HEK293 (cell line): ENCODE measurements around the gene HEATR9.

Experiments
- RBAK ChIP-seq: fragments of 450-650 bp; formaldehyde crosslinking; IDR thresholded peaks from 2 replicates; pipeline ENCODE4 v1.5.1; 2016; ENCODE audit warnings: missing biosample characterization, missing genetic modification characterization
- ZBTB17 ChIP-seq: fragments of 450-650 bp; formaldehyde crosslinking; IDR thresholded peaks from 2 replicates; pipeline ENCODE4 v1.5.1; 2016; ENCODE audit warnings: missing biosample characterization, missing genetic modification characterization
- ZBTB7A ChIP-seq: fragments of 450-650 bp; formaldehyde crosslinking; IDR thresholded peaks from 2 replicates; pipeline ENCODE4 v1.5.1; 2016; ENCODE audit warnings: low read depth, missing biosample characterization, missing genetic modification characterization
- ZNF10 ChIP-seq: fragments of 450-650 bp; formaldehyde crosslinking; IDR thresholded peaks from 2 replicates; pipeline ENCODE4 v1.5.1; 2017; ENCODE audit warnings: missing biosample characterization, missing genetic modification characterization
- ZNF112 ChIP-seq: fragments of 450-650 bp; formaldehyde crosslinking; IDR thresholded peaks from 2 replicates; pipeline ENCODE4 v1.5.0; 2017; ENCODE audit warnings: missing biosample characterization, missing genetic modification characterization
- ZNF610 ChIP-seq: fragments of 450-650 bp; formaldehyde crosslinking; IDR thresholded peaks from 2 replicates; pipeline ENCODE4 v1.5.1; 2016; ENCODE audit warnings: missing biosample characterization, missing genetic modification characterization, borderline replicate concordance
- TF ChIP-seq, protein P1 (sequence below): fragments of 450-650 bp; formaldehyde crosslinking; IDR thresholded peaks from 2 replicates; pipeline ENCODE4 v1.5.1; 2016; ENCODE audit warnings: missing biosample characterization, missing genetic modification characterization
- TF ChIP-seq, protein P2 (sequence below): fragments of 450-650 bp; formaldehyde crosslinking; IDR thresholded peaks from 2 replicates; pipeline ENCODE4 v1.5.1; 2016; ENCODE audit warnings: missing biosample characterization, missing genetic modification characterization
- TF ChIP-seq, protein P3 (sequence below): fragments of 450-650 bp; formaldehyde crosslinking; IDR thresholded peaks from 2 replicates; pipeline ENCODE4 v1.5.0; 2017; ENCODE audit warnings: missing biosample characterization, missing genetic modification characterization, borderline replicate concordance

DNA sequence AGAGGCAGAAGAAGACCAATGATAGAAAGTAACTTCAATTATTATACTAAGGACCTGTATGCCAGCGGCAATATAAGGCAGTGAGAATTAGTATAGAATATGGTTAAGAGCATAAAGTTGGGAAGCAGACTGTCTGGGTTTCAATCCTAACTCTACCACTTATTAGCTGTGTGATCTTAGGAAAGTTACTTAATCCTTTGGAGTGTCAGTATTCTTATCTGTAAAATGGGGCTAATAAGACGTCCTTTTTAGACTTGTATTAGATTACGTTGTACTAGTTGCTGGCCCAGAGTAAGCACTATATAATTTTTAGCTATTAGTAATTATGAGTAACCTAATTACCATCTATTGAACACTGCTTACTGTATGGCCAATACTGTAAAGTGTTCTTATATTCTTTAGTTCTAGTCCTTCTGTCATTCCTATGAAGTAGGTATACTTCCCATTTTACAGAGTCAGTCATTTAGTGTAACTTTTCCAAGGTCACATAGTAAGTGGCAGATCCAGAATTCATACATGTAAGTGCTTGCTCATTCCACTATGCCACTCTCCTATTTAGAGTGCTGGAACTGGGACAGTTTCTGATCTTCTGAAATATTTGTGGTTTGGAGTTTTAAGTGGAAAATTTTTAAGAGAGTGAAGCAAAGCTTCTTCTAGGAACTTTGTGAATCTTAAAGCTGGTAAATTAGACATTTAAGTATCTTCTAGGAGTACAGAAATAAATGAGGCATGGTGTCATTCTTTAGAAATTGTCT, 22.5 kb downstream of the HEATR9 start:
- TF ChIP-seq RBAK (tag by site-specific recombination) (no peak), ZBTB17 (tag by site-specific recombination) (no peak), ZNF610 (tag by site-specific recombination) (no peak), ZNF10 (tag by site-specific recombination) (no peak), ZBTB7A (tag by site-specific recombination) (no peak), ZNF112 (tag by site-specific recombination) (no peak)
- TF ChIP-seq, protein P1, sequence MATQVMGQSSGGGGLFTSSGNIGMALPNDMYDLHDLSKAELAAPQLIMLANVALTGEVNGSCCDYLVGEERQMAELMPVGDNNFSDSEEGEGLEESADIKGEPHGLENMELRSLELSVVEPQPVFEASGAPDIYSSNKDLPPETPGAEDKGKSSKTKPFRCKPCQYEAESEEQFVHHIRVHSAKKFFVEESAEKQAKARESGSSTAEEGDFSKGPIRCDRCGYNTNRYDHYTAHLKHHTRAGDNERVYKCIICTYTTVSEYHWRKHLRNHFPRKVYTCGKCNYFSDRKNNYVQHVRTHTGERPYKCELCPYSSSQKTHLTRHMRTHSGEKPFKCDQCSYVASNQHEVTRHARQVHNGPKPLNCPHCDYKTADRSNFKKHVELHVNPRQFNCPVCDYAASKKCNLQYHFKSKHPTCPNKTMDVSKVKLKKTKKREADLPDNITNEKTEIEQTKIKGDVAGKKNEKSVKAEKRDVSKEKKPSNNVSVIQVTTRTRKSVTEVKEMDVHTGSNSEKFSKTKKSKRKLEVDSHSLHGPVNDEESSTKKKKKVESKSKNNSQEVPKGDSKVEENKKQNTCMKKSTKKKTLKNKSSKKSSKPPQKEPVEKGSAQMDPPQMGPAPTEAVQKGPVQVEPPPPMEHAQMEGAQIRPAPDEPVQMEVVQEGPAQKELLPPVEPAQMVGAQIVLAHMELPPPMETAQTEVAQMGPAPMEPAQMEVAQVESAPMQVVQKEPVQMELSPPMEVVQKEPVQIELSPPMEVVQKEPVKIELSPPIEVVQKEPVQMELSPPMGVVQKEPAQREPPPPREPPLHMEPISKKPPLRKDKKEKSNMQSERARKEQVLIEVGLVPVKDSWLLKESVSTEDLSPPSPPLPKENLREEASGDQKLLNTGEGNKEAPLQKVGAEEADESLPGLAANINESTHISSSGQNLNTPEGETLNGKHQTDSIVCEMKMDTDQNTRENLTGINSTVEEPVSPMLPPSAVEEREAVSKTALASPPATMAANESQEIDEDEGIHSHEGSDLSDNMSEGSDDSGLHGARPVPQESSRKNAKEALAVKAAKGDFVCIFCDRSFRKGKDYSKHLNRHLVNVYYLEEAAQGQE (tag by site-specific recombination): no peak
- TF ChIP-seq, protein P2, sequence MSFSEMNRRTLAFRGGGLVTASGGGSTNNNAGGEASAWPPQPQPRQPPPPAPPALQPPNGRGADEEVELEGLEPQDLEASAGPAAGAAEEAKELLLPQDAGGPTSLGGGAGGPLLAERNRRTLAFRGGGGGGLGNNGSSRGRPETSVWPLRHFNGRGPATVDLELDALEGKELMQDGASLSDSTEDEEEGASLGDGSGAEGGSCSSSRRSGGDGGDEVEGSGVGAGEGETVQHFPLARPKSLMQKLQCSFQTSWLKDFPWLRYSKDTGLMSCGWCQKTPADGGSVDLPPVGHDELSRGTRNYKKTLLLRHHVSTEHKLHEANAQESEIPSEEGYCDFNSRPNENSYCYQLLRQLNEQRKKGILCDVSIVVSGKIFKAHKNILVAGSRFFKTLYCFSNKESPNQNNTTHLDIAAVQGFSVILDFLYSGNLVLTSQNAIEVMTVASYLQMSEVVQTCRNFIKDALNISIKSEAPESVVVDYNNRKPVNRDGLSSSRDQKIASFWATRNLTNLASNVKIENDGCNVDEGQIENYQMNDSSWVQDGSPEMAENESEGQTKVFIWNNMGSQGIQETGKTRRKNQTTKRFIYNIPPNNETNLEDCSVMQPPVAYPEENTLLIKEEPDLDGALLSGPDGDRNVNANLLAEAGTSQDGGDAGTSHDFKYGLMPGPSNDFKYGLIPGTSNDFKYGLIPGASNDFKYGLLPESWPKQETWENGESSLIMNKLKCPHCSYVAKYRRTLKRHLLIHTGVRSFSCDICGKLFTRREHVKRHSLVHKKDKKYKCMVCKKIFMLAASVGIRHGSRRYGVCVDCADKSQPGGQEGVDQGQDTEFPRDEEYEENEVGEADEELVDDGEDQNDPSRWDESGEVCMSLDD (tag by site-specific recombination): no peak
- TF ChIP-seq, protein P3, sequence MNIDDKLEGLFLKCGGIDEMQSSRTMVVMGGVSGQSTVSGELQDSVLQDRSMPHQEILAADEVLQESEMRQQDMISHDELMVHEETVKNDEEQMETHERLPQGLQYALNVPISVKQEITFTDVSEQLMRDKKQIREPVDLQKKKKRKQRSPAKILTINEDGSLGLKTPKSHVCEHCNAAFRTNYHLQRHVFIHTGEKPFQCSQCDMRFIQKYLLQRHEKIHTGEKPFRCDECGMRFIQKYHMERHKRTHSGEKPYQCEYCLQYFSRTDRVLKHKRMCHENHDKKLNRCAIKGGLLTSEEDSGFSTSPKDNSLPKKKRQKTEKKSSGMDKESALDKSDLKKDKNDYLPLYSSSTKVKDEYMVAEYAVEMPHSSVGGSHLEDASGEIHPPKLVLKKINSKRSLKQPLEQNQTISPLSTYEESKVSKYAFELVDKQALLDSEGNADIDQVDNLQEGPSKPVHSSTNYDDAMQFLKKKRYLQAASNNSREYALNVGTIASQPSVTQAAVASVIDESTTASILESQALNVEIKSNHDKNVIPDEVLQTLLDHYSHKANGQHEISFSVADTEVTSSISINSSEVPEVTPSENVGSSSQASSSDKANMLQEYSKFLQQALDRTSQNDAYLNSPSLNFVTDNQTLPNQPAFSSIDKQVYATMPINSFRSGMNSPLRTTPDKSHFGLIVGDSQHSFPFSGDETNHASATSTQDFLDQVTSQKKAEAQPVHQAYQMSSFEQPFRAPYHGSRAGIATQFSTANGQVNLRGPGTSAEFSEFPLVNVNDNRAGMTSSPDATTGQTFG: no peak
